GM12878 (cell line): ENCODE results near the gene KLK8. TPM values are rescaled to one million over a fixed set of nuclear protein-coding genes. Genes with fewer than 3 reads are reported as not detected.

Experiments
- ATAC-seq: fragments of 200-7000 bp; cut with Tn5 transposase; 3 replicates; pipeline ENCODE4 v1.9.1; 2020; ENCODE audit warnings: mild to moderate bottlenecking, moderate library complexity
- BruUV-seq: library from RNA; stranded (reverse); fragments of 400-500 nt; replicated peaks from 2 replicates; lab custom pipeline; 2021; lab: Mats Ljungman, UMichigan
- CTCF ChIA-PET: fragments of 300-600 bp; sonication (Branson Sonifier 250); formaldehyde crosslinking; extraction: SDS; loops from one replicate; lab custom pipeline; 2021; ENCODE audit warnings: inconsistent platforms; lab: Yijun Ruan, JAX
- POLR2A ChIA-PET: fragments of 350-600 bp; formaldehyde crosslinking; extraction: SDS; loops from one replicate; lab custom pipeline; 2021; ENCODE audit warnings: inconsistent platforms; lab: Charles Lee
- RAD21 ChIA-PET: fragments of 300-600 bp; sonication (Branson Sonifier 250); formaldehyde crosslinking; loops from one replicate; lab custom pipeline; 2023; ENCODE audit warnings: antibody characterized with exemption; ENCODE audit not compliant: unreplicated experiment; lab: Charles Lee
- SMC1A ChIA-PET: fragments of 300-600 bp; sonication (Branson Sonifier 250); formaldehyde crosslinking; loops from one replicate; lab custom pipeline; 2023; ENCODE audit not compliant: unreplicated experiment, uncharacterized antibody; lab: Charles Lee
- DNase-seq: peaks from one replicate; pipeline ENCODE4 v3.0.0-alpha.2; 2011; ENCODE audit warnings: low read depth, low spot score
- FAIRE-seq: peaks from 3 replicates; lab custom pipeline; 2011; peaks lifted over from hg19 to GRCh38; lab: Jason Lieb, UNC
- H2AFZ ChIP-seq: 2 replicates; pipeline ENCODE4 v1.6.0; 2011; ENCODE audit warnings: low read depth, low read length, control low read depth; ENCODE audit not compliant: control insufficient read depth
- H3K27ac ChIP-seq: 2 replicates; pipeline ENCODE4 v1.5.1; 2011; ENCODE audit warnings: control low read depth; ENCODE audit not compliant: control insufficient read depth, insufficient read depth
- H3K27me3 ChIP-seq, 2 experiments: replicated peaks in 1 of 2; 2 replicates each; pipeline versions ENCODE4 v1.6.0 to v1.6.1; 2011; ENCODE audit warnings: low read length in 1 of 2; ENCODE audit not compliant: control insufficient read depth in 2 of 2, insufficient read depth in 2 of 2
- H3K36me3 ChIP-seq, 2 experiments: 2 replicates each; pipeline ENCODE4 v1.5.1; 2011; ENCODE audit warnings: low read length in 1 of 2; ENCODE audit not compliant: control insufficient read depth in 2 of 2, insufficient read depth in 2 of 2
- H3K4me1 ChIP-seq: 2 replicates; pipeline ENCODE4 v1.6.1; 2011; ENCODE audit warnings: mild to moderate bottlenecking, low read length, moderate library complexity, mixed read lengths; ENCODE audit not compliant: control insufficient read depth, insufficient read depth
- H3K4me2 ChIP-seq: 2 replicates; pipeline ENCODE4 v1.6.0; 2011; ENCODE audit warnings: control low read depth; ENCODE audit not compliant: control insufficient read depth, insufficient read depth
- H3K4me3 ChIP-seq: fragments of 200-600 bp; sonication (generic); 2 replicates; pipeline ENCODE4 v1.5.1; 2016
- H3K79me2 ChIP-seq: 2 replicates; pipeline ENCODE4 v1.6.0; 2011; ENCODE audit warnings: low read length; ENCODE audit not compliant: control insufficient read depth, insufficient read depth
- H3K9ac ChIP-seq: 2 replicates; pipeline ENCODE4 v1.8.0; 2011; ENCODE audit warnings: low read length, control low read depth, mixed read lengths; ENCODE audit not compliant: control insufficient read depth, insufficient read depth
- H3K9me3 ChIP-seq: replicated peaks from 3 replicates; pipeline ENCODE4 v1.5.1; 2011; ENCODE audit warnings: mild to moderate bottlenecking, low read length; ENCODE audit not compliant: control insufficient read depth, insufficient read depth
- H4K20me1 ChIP-seq: 2 replicates; pipeline ENCODE4 v1.6.0; 2011; ENCODE audit not compliant: control insufficient read depth, insufficient read depth
- IKZF1 ChIP-seq: fragments of 450-650 bp; conservative IDR thresholded peaks from 2 replicates; pipeline ENCODE4 v1.6.1; 2017; ENCODE audit warnings: antibody characterized with exemption, mild to moderate bottlenecking
- MLLT1 ChIP-seq: fragments of 450-650 bp; IDR thresholded peaks from 2 replicates; pipeline ENCODE4 v1.6.1; 2016; ENCODE audit warnings: mild to moderate bottlenecking
- POLR2A ChIP-seq: IDR thresholded peaks from 2 replicates; pipeline ENCODE4 v1.6.1; 2011; ENCODE audit warnings: low read depth, mild to moderate bottlenecking, low read length
- REST ChIP-seq: IDR thresholded peaks from 2 replicates; pipeline ENCODE4 v1.6.1; 2012; ENCODE audit warnings: mild to moderate bottlenecking, low read depth, low read length
- SUPT20H ChIP-seq: IDR thresholded peaks from 2 replicates; pipeline ENCODE4 v1.6.1; 2011; ENCODE audit warnings: low read depth, mild to moderate bottlenecking, low read length, moderate library complexity, borderline replicate concordance; ENCODE audit not compliant: control insufficient read depth
- TAF1 ChIP-seq: IDR thresholded peaks from 2 replicates; pipeline ENCODE4 v1.6.1; 2011; ENCODE audit warnings: mild to moderate bottlenecking, low read depth, low read length, borderline replicate concordance
- USF1 ChIP-seq: IDR thresholded peaks from 2 replicates; pipeline ENCODE4 v1.6.1; 2011; ENCODE audit warnings: borderline replicate concordance, low read depth, mild to moderate bottlenecking, moderate library complexity, mixed read lengths, low read length; ENCODE audit not compliant: insufficient read depth; ENCODE audit errors: extremely low read length
- ZBTB4 ChIP-seq: fragments of 450-650 bp; formaldehyde crosslinking; IDR thresholded peaks from 2 replicates; pipeline ENCODE4 v1.4.0; 2022; ENCODE audit warnings: mild to moderate bottlenecking, moderate library complexity
- WGBS: methylation state at CpG from one replicate; pipeline ENCODE4 v1.1.6; 2016; ENCODE audit warnings: low lambda C conversion rate; ENCODE audit not compliant: insufficient replicate concordance, insufficient coverage; ENCODE audit errors: missing lambda C conversion rate; 5-methylcytosine and 5-hydroxymethylcytosine counted together
- in situ Hi-C: fragments of 300-500 bp; cut with MboI; formaldehyde crosslinking; loops from 9 replicates; pipeline ENCODE4 v1.14.3; 2018; ENCODE audit warnings: mixed read lengths
- intact Hi-C: fragments of 100-400 bp; cut with micrococcal nuclease; formaldehyde crosslinking; loops from one replicate; pipeline ENCODE4 v1.14.2; 2022; ENCODE audit not compliant: unreplicated experiment
- polyA plus RNA-seq, 11 experiments: library from polyadenylated mRNA; depleted of rRNA in 4 of 11; unstranded in 6 of 11; stranded (reverse) in 5 of 11; fragments of >200 nt; fragmentation: Nextera tagmentation in 4 of 11; fragmentation: Illumina TruSeq in 1 of 11; extraction: Ambion mirVana in 4 of 11; extraction: Trizol in 1 of 11; gene quantifications; 1 replicate in 1 of 11; 2 replicates in 10 of 11; pipeline versions ENCODE4 v1.2.1 to v1.2.3, GENCODE V29; 2011 to 2016; ENCODE audit warnings: inconsistent platforms in 2 of 11, missing spikeins in 2 of 11, low read depth in 1 of 11
- total RNA-seq, 4 experiments: library from RNA; depleted of rRNA in 3 of 4; stranded (reverse); fragments of >200 nt in 3 of 4; fragmentation: Illumina TruSeq in 1 of 4; extraction: Trizol in 1 of 4; gene quantifications; 2 replicates each; pipeline versions ENCODE4 v1.2.1 to v1.2.3, GENCODE V29; 2013 to 2021

Gene KLK8
- total and polyA plus RNA-seq, 10 of the 15 experiments (the other 5 are each of a cell fraction or from before 2014, with no cell fraction given) = not detected

GRCh38 chr19:51000981-51001380, 423 bp downstream of the KLK8 start (continued):
- TF ChIP-seq ZBTB4 (CRISPR knock-in tag) (no peak), USF1 (no peak), TAF1 (no peak), MLLT1 (no peak)

DNA sequence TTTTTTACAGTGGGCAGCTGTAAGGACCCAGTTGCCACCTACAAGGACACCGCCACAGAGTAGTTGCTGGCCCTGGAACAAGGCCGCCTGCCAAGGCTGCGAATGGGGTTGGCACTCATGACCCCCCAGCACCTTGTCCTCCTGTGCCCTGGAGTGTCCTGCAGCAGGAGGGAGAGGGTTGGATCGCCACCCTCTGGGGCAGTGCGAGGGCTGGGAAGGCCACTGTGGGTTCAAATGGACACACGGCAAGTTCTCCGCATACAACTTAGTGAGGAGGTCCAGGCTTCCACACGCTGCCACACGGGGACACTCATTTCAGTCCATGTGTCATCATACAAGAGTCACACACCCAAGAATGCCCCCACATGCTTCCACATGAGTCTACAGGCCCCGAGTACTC, 978 bp downstream of the KLK8 start:
- WGBS = 45% methylated on average over 10 of the region's 10 CpGs
- H3K36me3 ChIP-seq = no peaks in the 10 kb centered on the region
- H3K4me1 ChIP-seq = no peaks in the 10 kb centered on the region
- ChIA-PET SMC1A (no interaction called here), RAD21 (no interaction called here), CTCF (no interaction called here), POLR2A (no interaction called here)
- H4K20me1 ChIP-seq = no peaks in the 10 kb centered on the region
- H2AFZ ChIP-seq = no peak overlapping the region
- no peak overlapping the region for H3K9ac ChIP-seq
- no peak for FAIRE-seq
- no peaks in the 10 kb centered on the region; a peak in 1 of 4 replicates for H3K27me3 ChIP-seq
- no peak overlapping the region for H3K4me3 ChIP-seq
- ATAC-seq = no peak
- no peak overlapping the region for H3K4me2 ChIP-seq
- in situ Hi-C loops (no loop called here), intact Hi-C loops (no loop called here)
- DNase-seq = no peak
- no peaks in the 10 kb centered on the region for H3K79me2 ChIP-seq
- H3K9me3 ChIP-seq = no peaks in the 10 kb centered on the region
- no peak overlapping the region for H3K27ac ChIP-seq
- BruUV-seq = no TSS peak
- TF ChIP-seq SUPT20H (no peak), POLR2A (no peak), REST (no peak), IKZF1 (no peak)
